C4-2B (cell line): ENCODE measurements around the gene EGLN1.

Experiments used
- ZFX ChIP-seq: fragments of 450-650 bp; IDR thresholded peaks from 2 replicates; pipeline ENCODE4 v1.6.1; 2017
- TF ChIP-seq, protein P1 (sequence below): fragments of 450-650 bp; conservative IDR thresholded peaks from 2 replicates; pipeline ENCODE4 v1.5.1; 2017; ENCODE audit warnings: mild to moderate bottlenecking

DNA sequence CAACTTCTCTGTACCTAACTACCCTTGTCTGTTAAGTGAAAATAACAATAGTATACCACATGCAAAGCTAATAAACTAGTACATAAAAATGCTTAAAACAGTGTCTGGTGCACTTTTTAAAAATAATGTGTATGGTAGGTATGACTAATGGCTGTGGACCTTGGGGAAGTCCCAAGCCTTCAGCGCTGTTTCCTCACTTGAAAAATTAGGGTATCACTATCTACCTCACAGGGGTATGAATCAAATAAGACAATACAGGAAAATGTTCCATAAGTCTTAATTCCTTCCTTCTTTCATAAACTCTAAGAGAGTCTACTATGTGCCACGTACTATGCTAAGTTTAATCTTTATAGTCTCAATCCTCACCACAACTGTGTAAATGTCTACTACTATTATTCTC, 32.0 kb downstream of the EGLN1 start:
- TF ChIP-seq, protein P1, sequence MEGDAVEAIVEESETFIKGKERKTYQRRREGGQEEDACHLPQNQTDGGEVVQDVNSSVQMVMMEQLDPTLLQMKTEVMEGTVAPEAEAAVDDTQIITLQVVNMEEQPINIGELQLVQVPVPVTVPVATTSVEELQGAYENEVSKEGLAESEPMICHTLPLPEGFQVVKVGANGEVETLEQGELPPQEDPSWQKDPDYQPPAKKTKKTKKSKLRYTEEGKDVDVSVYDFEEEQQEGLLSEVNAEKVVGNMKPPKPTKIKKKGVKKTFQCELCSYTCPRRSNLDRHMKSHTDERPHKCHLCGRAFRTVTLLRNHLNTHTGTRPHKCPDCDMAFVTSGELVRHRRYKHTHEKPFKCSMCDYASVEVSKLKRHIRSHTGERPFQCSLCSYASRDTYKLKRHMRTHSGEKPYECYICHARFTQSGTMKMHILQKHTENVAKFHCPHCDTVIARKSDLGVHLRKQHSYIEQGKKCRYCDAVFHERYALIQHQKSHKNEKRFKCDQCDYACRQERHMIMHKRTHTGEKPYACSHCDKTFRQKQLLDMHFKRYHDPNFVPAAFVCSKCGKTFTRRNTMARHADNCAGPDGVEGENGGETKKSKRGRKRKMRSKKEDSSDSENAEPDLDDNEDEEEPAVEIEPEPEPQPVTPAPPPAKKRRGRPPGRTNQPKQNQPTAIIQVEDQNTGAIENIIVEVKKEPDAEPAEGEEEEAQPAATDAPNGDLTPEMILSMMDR, result no peak
- no peak for TF ChIP-seq ZFX
